Adrenal gland (tissue), 5 donors: ENCODE results near the gene TMEM184A.

ENCODE experiments used
- POLR2A ChIP-seq, 2 donors: fragments of 450-650 bp; IDR thresholded peaks; one replicate each; pipeline ENCODE4 v1.6.1; 2017; ENCODE audit warnings: antibody characterized with exemption in 2 of 2, mild to moderate bottlenecking in 2 of 2, moderate library complexity in 1 of 2
- TF ChIP-seq, protein P1 (sequence below), 6 experiments: fragments of 450-650 bp in 4 of 6; fragments of 200-600 bp in 2 of 6; sonication (generic) in 1 of 6; IDR thresholded peaks; 1 replicate in 5 of 6; 2 replicates in 1 of 6; pipeline versions ENCODE4 v1.5.1 to v1.8.0; 2016 to 2021; ENCODE audit warnings: antibody characterized with exemption in 6 of 6, mild to moderate bottlenecking in 2 of 6, moderate library complexity in 1 of 6
- donor health status: DM: no; HTN: no; CAD: no.

DNA sequence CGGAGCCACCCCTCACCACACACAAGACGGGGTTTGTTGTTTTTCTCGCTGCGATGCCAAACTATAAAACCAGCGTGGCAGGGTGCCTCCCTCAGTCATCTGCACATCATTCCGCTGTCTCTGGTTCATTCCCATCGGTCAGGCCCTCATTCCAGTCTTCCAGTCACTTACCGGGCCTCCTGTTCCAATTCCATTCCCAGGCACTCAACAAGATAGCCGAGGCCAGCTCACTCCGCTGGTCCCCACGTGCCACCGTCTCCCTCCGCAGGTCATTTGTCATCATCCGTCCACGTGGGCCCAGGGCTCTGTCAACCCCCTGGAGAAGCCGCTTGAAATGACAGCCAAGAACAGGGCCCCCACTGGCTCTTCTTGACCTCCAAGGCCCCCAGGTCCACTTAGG lies 6.1 kb upstream of the TMEM184A start:
- TF ChIP-seq POLR2A (IDR thresholded peaks at IDR 0.05): no peak
- TF ChIP-seq, protein P1, sequence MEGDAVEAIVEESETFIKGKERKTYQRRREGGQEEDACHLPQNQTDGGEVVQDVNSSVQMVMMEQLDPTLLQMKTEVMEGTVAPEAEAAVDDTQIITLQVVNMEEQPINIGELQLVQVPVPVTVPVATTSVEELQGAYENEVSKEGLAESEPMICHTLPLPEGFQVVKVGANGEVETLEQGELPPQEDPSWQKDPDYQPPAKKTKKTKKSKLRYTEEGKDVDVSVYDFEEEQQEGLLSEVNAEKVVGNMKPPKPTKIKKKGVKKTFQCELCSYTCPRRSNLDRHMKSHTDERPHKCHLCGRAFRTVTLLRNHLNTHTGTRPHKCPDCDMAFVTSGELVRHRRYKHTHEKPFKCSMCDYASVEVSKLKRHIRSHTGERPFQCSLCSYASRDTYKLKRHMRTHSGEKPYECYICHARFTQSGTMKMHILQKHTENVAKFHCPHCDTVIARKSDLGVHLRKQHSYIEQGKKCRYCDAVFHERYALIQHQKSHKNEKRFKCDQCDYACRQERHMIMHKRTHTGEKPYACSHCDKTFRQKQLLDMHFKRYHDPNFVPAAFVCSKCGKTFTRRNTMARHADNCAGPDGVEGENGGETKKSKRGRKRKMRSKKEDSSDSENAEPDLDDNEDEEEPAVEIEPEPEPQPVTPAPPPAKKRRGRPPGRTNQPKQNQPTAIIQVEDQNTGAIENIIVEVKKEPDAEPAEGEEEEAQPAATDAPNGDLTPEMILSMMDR (IDR thresholded peaks at IDR 0.05): no peak
